Ascending aorta (tissue), 2 donors: Measurements from ENCODE around the gene ART4. TPM values are rescaled to one million over a fixed set of nuclear protein-coding genes. Genes with fewer than 3 reads are reported as not detected.

Experiments used
- DNase-seq, 2 donors: peaks; one replicate each; pipeline ENCODE4 v3.0.0-alpha.2; 2019; ENCODE audit warnings: low spot score in 2 of 2
- H3K27ac ChIP-seq, 2 donors: fragments of 200-600 bp; sonication (generic); one replicate each; pipeline ENCODE4 v1.5.1; 2016 to 2017; ENCODE audit warnings: mild to moderate bottlenecking in 1 of 2
- H3K27me3 ChIP-seq: fragments of 200-600 bp; sonication (generic); one replicate; pipeline ENCODE4 v1.5.1; 2017
- H3K36me3 ChIP-seq, 2 donors: fragments of 200-600 bp; sonication (generic); one replicate each; pipeline ENCODE4 v1.5.1; 2016
- H3K4me1 ChIP-seq, 2 donors: fragments of 200-600 bp; sonication (generic); one replicate each; pipeline ENCODE4 v1.5.1; 2016 to 2017; ENCODE audit warnings: mild to moderate bottlenecking in 1 of 2
- H3K4me3 ChIP-seq, 2 donors: fragments of 200-600 bp; sonication (generic); one replicate each; pipeline ENCODE4 v1.5.1; 2016 to 2017; ENCODE audit warnings: mild to moderate bottlenecking in 1 of 2
- H3K9me3 ChIP-seq, 2 donors: fragments of 200-600 bp; sonication (generic); one replicate each; pipeline ENCODE4 v1.5.1; 2016
- CTCF ChIP-seq, 3 experiments: fragments of 200-600 bp in 2 of 3; fragments of 450-650 bp in 1 of 3; sonication (generic) in 2 of 3; IDR thresholded peaks; one replicate each; pipeline ENCODE4 v1.5.1; 2016 to 2019; ENCODE audit warnings: antibody characterized with exemption in 3 of 3, mild to moderate bottlenecking in 1 of 3, moderate library complexity in 1 of 3
- intact Hi-C: fragments of 100-400 bp; cut with DNase I; formaldehyde crosslinking; loops from one replicate; pipeline ENCODE4 v1.15.1; 2023
- total RNA-seq: library from RNA; depleted of rRNA; stranded (reverse); fragments of >200 nt; gene quantifications from one replicate; pipeline ENCODE4 v1.1.0, GENCODE V29; 2016

The ART4 gene
- total RNA-seq, 1 donor from 2014 or later: 40.4 TPM

- Histone ChIP-seq H3K9me3 (no peaks in the 10 kb centered on the region), H3K4me1 (no peaks in the 10 kb centered on the region), H3K27me3 (no peaks in the 10 kb centered on the region), H3K36me3 (peaks cover under 1 to 26% of the 10 kb centered on the region in 2 donors), H3K4me3 (no peak overlapping the region), H3K27ac (no peak overlapping the region)
- DNase-seq: no peak
- intact Hi-C loops: no loop called here
- no peak for TF ChIP-seq CTCF (IDR thresholded peaks at IDR 0.05)
These were observed 33.5 kb upstream of the ART4 start for GRCh38 chr12:14876833-14877232.

GRCh38 chr12:14874882-14875281 is 31.6 kb upstream of the ART4 start:
- no peak for TF ChIP-seq CTCF (IDR thresholded peaks at IDR 0.05)
- Histone ChIP-seq H3K27me3 (no peaks in the 10 kb centered on the region), H3K36me3 (peaks cover 0 to 10% of the 10 kb centered on the region in 2 donors), H3K4me3 (no peak overlapping the region), H3K9me3 (no peaks in the 10 kb centered on the region), H3K27ac (no peak overlapping the region), H3K4me1 (no peaks in the 10 kb centered on the region)
- no peak for DNase-seq
- intact Hi-C loops: no loop called here

DNA sequence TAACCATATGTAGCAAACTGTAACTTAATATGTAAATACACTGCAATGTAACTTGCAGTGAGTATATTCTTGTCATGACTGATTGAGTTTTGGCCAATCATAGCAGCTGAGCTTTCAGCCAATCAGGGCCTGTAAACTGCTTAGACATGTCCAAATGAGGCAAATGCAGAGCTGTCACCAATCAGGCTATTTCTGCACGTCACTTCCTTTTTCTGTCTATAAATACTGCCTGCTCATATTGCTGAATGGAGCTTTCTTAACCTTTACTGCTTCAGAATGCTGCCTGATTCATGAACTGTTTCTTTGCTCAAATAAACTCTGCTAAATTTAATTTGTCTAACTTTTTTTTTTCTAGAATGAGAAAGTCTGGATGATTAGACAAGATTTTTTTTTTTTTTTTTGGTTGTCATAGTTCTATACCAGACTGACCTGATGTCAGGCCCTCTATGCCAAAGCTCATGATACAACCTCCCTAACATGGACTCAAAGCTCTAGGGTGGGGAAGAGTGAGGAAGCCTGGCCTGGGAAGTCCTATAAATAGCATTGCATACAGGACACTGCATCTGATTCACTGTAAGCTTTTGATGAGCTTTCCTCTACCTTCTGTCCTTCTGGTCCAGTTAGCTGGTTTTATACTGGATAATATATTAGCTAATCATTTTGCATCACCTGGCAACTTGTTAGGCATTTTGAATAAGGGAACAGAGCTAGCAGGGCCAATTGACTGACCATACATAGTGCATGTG is 30.3 kb upstream of the ART4 start:
- Histone ChIP-seq H3K4me1 (no peaks in the 10 kb centered on the region), H3K27ac (no peak overlapping the region), H3K9me3 (no peaks in the 10 kb centered on the region), H3K4me3 (no peak overlapping the region), H3K36me3 (peaks cover 0 to 5% of the 10 kb centered on the region in 2 donors), H3K27me3 (no peaks in the 10 kb centered on the region)
- TF ChIP-seq CTCF (IDR thresholded peaks at IDR 0.05): no peak
- DNase-seq: no peak
- intact Hi-C loops: no loop called here

DNA sequence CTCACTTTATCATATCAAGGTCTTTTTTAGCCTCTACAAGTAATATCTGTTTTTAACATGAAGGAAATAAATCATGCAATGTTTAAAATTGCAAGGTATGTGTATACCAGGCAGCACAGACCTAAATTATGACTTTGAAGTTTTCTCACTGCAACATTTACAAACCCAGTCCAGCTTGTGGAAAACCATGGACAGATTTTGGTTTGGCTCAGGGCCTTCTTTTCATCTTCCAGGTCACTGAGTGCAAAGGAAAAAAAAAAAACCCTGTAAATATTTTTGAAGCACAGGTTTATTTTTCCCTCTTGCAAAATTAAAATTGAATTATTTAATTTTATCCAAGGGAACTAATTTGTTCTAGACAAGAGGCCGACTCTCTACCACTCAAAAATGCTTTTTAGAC is 28.6 kb upstream of the ART4 start:
- intact Hi-C loops: no loop called here
- Histone ChIP-seq H3K9me3 (peaks cover 0 to 5% of the 10 kb centered on the region in 2 donors), H3K27ac (no peak overlapping the region), H3K4me3 (no peak overlapping the region), H3K36me3 (no peaks in the 10 kb centered on the region), H3K4me1 (no peaks in the 10 kb centered on the region), H3K27me3 (no peaks in the 10 kb centered on the region)
- no peak for DNase-seq
- TF ChIP-seq CTCF (IDR thresholded peaks at IDR 0.05): no peak

GRCh38 chr12:14871247-14871646 is 27.9 kb upstream of the ART4 start:
- Histone ChIP-seq H3K4me3 (no peak overlapping the region), H3K27ac (no peak overlapping the region), H3K9me3 (peaks cover 0 to 5% of the 10 kb centered on the region in 2 donors), H3K27me3 (no peaks in the 10 kb centered on the region), H3K36me3 (no peaks in the 10 kb centered on the region), H3K4me1 (no peaks in the 10 kb centered on the region)
- intact Hi-C loops: no loop called here
- no peak for DNase-seq
- TF ChIP-seq CTCF (IDR thresholded peaks at IDR 0.05): no peak
